ENCODE data around the gene SOX3.
A peak's percentile ranks its signal among the peaks of the same experiment; 100 is the strongest.

The SOX3 gene

GRCh38 chrX:140495739-140496138 is 9.1 kb downstream of the SOX3 start:
- DNase-seq (ENCODE audit: low read depth), result no peak

GRCh38 chrX:140492066-140492994 is 12.5 kb downstream of the SOX3 start:
- DNase-seq (ENCODE audit: low read depth), result no peak

GRCh38 chrX:140480765-140481164 is 24.1 kb downstream of the SOX3 start:
- DNase-seq (ENCODE audit: low read depth), result peak; percentile 57

GRCh38 chrX:140477987-140478386 is 26.9 kb downstream of the SOX3 start:
- DNase-seq (ENCODE audit: low read depth), result no peak

GRCh38 chrX:140475025-140475424 is 29.8 kb downstream of the SOX3 start:
- DNase-seq (ENCODE audit: low read depth), result no peak

GRCh38 chrX:140467211-140467610 is 37.7 kb downstream of the SOX3 start:
- peak; percentile 18 for DNase-seq (ENCODE audit: low read depth)
